Neural cell (in vitro differentiated cells): ENCODE data around the gene FBXW8. TPM values are rescaled to one million over a fixed set of nuclear protein-coding genes. Genes with fewer than 3 reads are reported as not detected.

Experiments used
- H2AFZ ChIP-seq: fragments of 200-600, 300-800 bp; sonication (generic), shearing (Covaris generic); 2 replicates; pipeline ENCODE4 v1.6.0; 2014; ENCODE audit warnings: low read depth, mild to moderate bottlenecking, antibody characterized with exemption, low read length, moderate library complexity
- H3F3A ChIP-seq: fragments of 200-600 bp; shearing (Covaris generic); 2 replicates; pipeline ENCODE4 v1.6.1; 2016; ENCODE audit warnings: mild to moderate bottlenecking, moderate library complexity, mixed read lengths, antibody characterized with exemption, low read length; ENCODE audit not compliant: insufficient read depth, poor library complexity, severe bottlenecking
- H3K27ac ChIP-seq: fragments of 200-600, 300-800 bp; sonication (generic), shearing (Covaris generic); 2 replicates; pipeline ENCODE4 v1.5.1; 2014; ENCODE audit warnings: mild to moderate bottlenecking, low read length, moderate library complexity
- H3K27me3 ChIP-seq: fragments of 300-800, 200-600 bp; sonication (generic), shearing (Covaris generic); 2 replicates; pipeline ENCODE4 v1.6.0; 2014; ENCODE audit warnings: mild to moderate bottlenecking, low read depth, low read length, moderate library complexity; ENCODE audit not compliant: insufficient read depth
- H3K36me3 ChIP-seq: fragments of 300-800, 200-600 bp; sonication (generic), shearing (Covaris generic); 2 replicates; pipeline ENCODE4 v1.5.1; 2014; ENCODE audit warnings: mild to moderate bottlenecking, antibody characterized with exemption, low read length, moderate library complexity; ENCODE audit not compliant: insufficient read depth
- H3K4me2 ChIP-seq: fragments of 300-800, 200-600 bp; sonication (generic), shearing (Covaris generic); 2 replicates; pipeline ENCODE4 v1.6.0; 2014; ENCODE audit warnings: mild to moderate bottlenecking, low read length
- H3K4me3 ChIP-seq: fragments of 300-800, 200-600 bp; sonication (generic), shearing (Covaris generic); 2 replicates; pipeline ENCODE4 v1.5.1; 2014; ENCODE audit warnings: mild to moderate bottlenecking, low read length, moderate library complexity
- H3K79me2 ChIP-seq: fragments of 200-600 bp; shearing (Covaris generic); replicated peaks from 2 replicates; pipeline ENCODE4 v1.6.0; 2014; ENCODE audit warnings: mild to moderate bottlenecking, low read length, moderate library complexity; ENCODE audit not compliant: insufficient read depth
- H3K9ac ChIP-seq: fragments of 300-800, 200-600 bp; sonication (generic), shearing (Covaris generic); 2 replicates; pipeline ENCODE4 v1.6.1; 2016; ENCODE audit warnings: mild to moderate bottlenecking, low read length, mixed read lengths
- H3K9me2 ChIP-seq: fragments of 200-600 bp; shearing (Covaris generic); 2 replicates; pipeline ENCODE4 v1.6.1; 2016; ENCODE audit warnings: mild to moderate bottlenecking, low read length, mixed read lengths; ENCODE audit not compliant: insufficient read depth
- H3K9me3 ChIP-seq: fragments of 200-600, 300-800 bp; sonication (generic), shearing (Covaris generic); 2 replicates; pipeline ENCODE4 v1.6.1; 2016; ENCODE audit warnings: mild to moderate bottlenecking, mixed run types, low read length, moderate library complexity, mixed read lengths
- H4K20me1 ChIP-seq: fragments of 200-600 bp; shearing (Covaris generic); 2 replicates; pipeline ENCODE4 v1.6.1; 2016; ENCODE audit warnings: mild to moderate bottlenecking, mixed run types; ENCODE audit not compliant: insufficient read depth
- CTCF ChIP-seq: fragments of 450-650 bp; IDR thresholded peaks from 2 replicates; pipeline ENCODE4 v1.5.1; 2014; ENCODE audit warnings: antibody characterized with exemption, mild to moderate bottlenecking, moderate library complexity; ENCODE audit not compliant: poor library complexity, severe bottlenecking
- EP300 ChIP-seq: fragments of 450-650 bp; conservative IDR thresholded peaks from 2 replicates; pipeline ENCODE4 v1.6.1; 2014; ENCODE audit warnings: antibody characterized with exemption, mild to moderate bottlenecking, moderate library complexity; ENCODE audit not compliant: poor library complexity, severe bottlenecking
- EZH2 ChIP-seq: fragments of 200-600, 300-800 bp; shearing (Covaris generic), sonication (generic); IDR thresholded peaks from 2 replicates; pipeline ENCODE4 v1.6.1; 2014; ENCODE audit warnings: antibody characterized with exemption, low read length, borderline replicate concordance, mild to moderate bottlenecking; ENCODE audit not compliant: insufficient read depth, poor library complexity, severe bottlenecking
- MXI1 ChIP-seq: fragments of 450-650 bp; conservative IDR thresholded peaks from 2 replicates; pipeline ENCODE4 v1.6.1; 2014; ENCODE audit warnings: antibody characterized with exemption, mild to moderate bottlenecking; ENCODE audit not compliant: poor library complexity, severe bottlenecking
- POLR2AphosphoS5 ChIP-seq: IDR thresholded peaks from 2 replicates; pipeline ENCODE4 v1.6.1; 2012
- RAD21 ChIP-seq: fragments of 450-650 bp; conservative IDR thresholded peaks from 2 replicates; pipeline ENCODE4 v1.6.1; 2014; ENCODE audit warnings: antibody characterized with exemption, mild to moderate bottlenecking, moderate library complexity
- SMC3 ChIP-seq: fragments of 450-650 bp; conservative IDR thresholded peaks from 2 replicates; pipeline ENCODE4 v1.6.1; 2014; ENCODE audit warnings: antibody characterized with exemption, mild to moderate bottlenecking, moderate library complexity; ENCODE audit not compliant: poor library complexity
- TAF1 ChIP-seq: IDR thresholded peaks from 2 replicates; pipeline ENCODE4 v1.6.1; 2012; ENCODE audit warnings: low read depth
- polyA plus RNA-seq: library from polyadenylated mRNA; depleted of rRNA; stranded (reverse); fragments of >200 nt; gene quantifications from 2 replicates; pipeline ENCODE4 v1.2.3, GENCODE V29; 2014
- TF ChIP-seq, protein P1 (sequence below): IDR thresholded peaks from 2 replicates; pipeline ENCODE4 v1.6.1; 2012; ENCODE audit warnings: borderline replicate concordance

The FBXW8 gene
- polyA plus RNA-seq, 1 donor from 2014 or later: 5.6 TPM

GRCh38 chr12:116943419-116944372 is 32.9 kb downstream of the FBXW8 start:
- Histone ChIP-seq H3K36me3 (no peaks in the 10 kb centered on the region), H3K4me3 (no peak overlapping the region), H3K27me3 (no peaks in the 10 kb centered on the region), H2AFZ (no peak overlapping the region), H3K4me2 (no peak overlapping the region), H3K9me2 (no peaks in the 10 kb centered on the region), H3K9me3 (peaks cover 6% of the 10 kb centered on the region), H3K79me2 (no peaks in the 10 kb centered on the region), H3F3A (no peaks in the 10 kb centered on the region), H3K9ac (no peak overlapping the region), H4K20me1 (no peaks in the 10 kb centered on the region), H3K27ac (no peak overlapping the region)
- TF ChIP-seq TAF1 (no peak), RAD21 (no peak), POLR2AphosphoS5 (no peak), CTCF (no peak)

GRCh38 chr12:116945886-116946550 is 35.3 kb downstream of the FBXW8 start:
- TF ChIP-seq CTCF: no peak
- peak; percentile 19 for TF ChIP-seq POLR2AphosphoS5
- Histone ChIP-seq H3K9ac (no peak overlapping the region), H3K79me2 (no peaks in the 10 kb centered on the region), H3K36me3 (peaks cover 6% of the 10 kb centered on the region), H3K4me3 (no peak overlapping the region), H3F3A (no peaks in the 10 kb centered on the region), H2AFZ (no peak overlapping the region), H3K4me2 (no peak overlapping the region), H3K9me3 (peaks cover 6% of the 10 kb centered on the region), H3K27ac (peak overlapping the region; percentile 46), H4K20me1 (no peaks in the 10 kb centered on the region), H3K27me3 (no peaks in the 10 kb centered on the region), H3K9me2 (no peaks in the 10 kb centered on the region)

- Histone ChIP-seq H3K4me2 (no peak overlapping the region), H3K4me3 (no peak overlapping the region), H3K27ac (no peak overlapping the region), H4K20me1 (no peaks in the 10 kb centered on the region), H3K36me3 (peaks cover 6% of the 10 kb centered on the region), H3K27me3 (no peaks in the 10 kb centered on the region), H3K9me2 (no peaks in the 10 kb centered on the region), H2AFZ (no peak overlapping the region), H3K9ac (no peak overlapping the region), H3K9me3 (peaks cover 4% of the 10 kb centered on the region), H3F3A (no peaks in the 10 kb centered on the region), H3K79me2 (no peaks in the 10 kb centered on the region)
- TF ChIP-seq CTCF (no peak), EP300 (no peak), SMC3 (no peak), TAF1 (no peak), RAD21 (no peak), EZH2 (no peak), POLR2AphosphoS5 (no peak), MXI1 (no peak)
- TF ChIP-seq, protein P1, sequence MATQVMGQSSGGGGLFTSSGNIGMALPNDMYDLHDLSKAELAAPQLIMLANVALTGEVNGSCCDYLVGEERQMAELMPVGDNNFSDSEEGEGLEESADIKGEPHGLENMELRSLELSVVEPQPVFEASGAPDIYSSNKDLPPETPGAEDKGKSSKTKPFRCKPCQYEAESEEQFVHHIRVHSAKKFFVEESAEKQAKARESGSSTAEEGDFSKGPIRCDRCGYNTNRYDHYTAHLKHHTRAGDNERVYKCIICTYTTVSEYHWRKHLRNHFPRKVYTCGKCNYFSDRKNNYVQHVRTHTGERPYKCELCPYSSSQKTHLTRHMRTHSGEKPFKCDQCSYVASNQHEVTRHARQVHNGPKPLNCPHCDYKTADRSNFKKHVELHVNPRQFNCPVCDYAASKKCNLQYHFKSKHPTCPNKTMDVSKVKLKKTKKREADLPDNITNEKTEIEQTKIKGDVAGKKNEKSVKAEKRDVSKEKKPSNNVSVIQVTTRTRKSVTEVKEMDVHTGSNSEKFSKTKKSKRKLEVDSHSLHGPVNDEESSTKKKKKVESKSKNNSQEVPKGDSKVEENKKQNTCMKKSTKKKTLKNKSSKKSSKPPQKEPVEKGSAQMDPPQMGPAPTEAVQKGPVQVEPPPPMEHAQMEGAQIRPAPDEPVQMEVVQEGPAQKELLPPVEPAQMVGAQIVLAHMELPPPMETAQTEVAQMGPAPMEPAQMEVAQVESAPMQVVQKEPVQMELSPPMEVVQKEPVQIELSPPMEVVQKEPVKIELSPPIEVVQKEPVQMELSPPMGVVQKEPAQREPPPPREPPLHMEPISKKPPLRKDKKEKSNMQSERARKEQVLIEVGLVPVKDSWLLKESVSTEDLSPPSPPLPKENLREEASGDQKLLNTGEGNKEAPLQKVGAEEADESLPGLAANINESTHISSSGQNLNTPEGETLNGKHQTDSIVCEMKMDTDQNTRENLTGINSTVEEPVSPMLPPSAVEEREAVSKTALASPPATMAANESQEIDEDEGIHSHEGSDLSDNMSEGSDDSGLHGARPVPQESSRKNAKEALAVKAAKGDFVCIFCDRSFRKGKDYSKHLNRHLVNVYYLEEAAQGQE: no peak
These were observed 37.5 kb downstream of the FBXW8 start for GRCh38 chr12:116948298-116948697.
